Measurements from ENCODE around the gene ADGRV1. TPM values are rescaled to one million over a fixed set of nuclear protein-coding genes. Genes with fewer than 3 reads are reported as not detected.

The ADGRV1 gene
- total RNA-seq, 4 donors from 2014 or later = 129 to 158 (median 145) TPM

GRCh38 chr5:91160714-91161285 is 602.2 kb downstream of the ADGRV1 start:
- DNase-seq = no peak
- TF ChIP-seq CTCF (IDR thresholded peaks at IDR 0.05) (no peak), POLR2A (IDR thresholded peaks at IDR 0.05) (no peak)
- Histone ChIP-seq H3K9me3 (no peaks in the 10 kb centered on the region), H3K36me3 (no peaks in the 10 kb centered on the region), H3K4me1 (peaks cover 25 to 43% of the 10 kb centered on the region in 2 donors), H3K4me3 (replicated peaks in 1 of 3) (no peak overlapping the region), H3K27me3 (no peaks in the 10 kb centered on the region), H3K27ac (no peak overlapping the region)
- intact Hi-C loops (cut with DNase I) = no loop called here
- 97 to 98% methylated on average over 5 of the region's 5 CpGs for WGBS, 2 donors

GRCh38 chr5:91162534-91163381 is 604.2 kb downstream of the ADGRV1 start:
- Histone ChIP-seq H3K27me3 (no peaks in the 10 kb centered on the region), H3K4me3 (replicated peaks in 1 of 3) (no peak overlapping the region), H3K27ac (peak overlapping the region; percentile 61 to 79 (median 67)), H3K9me3 (no peaks in the 10 kb centered on the region), H3K4me1 (peaks cover 26 to 40% of the 10 kb centered on the region in 2 donors), H3K36me3 (no peaks in the 10 kb centered on the region)
- intact Hi-C loops (cut with DNase I) = no loop called here
- TF ChIP-seq POLR2A (IDR thresholded peaks at IDR 0.05) (no peak), CTCF (IDR thresholded peaks at IDR 0.05) (no peak)
- DNase-seq = peak; percentile 83 to 87
- 32 to 46% methylated on average over 6 of the region's 6 CpGs for WGBS, 2 donors

GRCh38 chr5:91164424-91164823 is 605.8 kb downstream of the ADGRV1 start:
- intact Hi-C loops (cut with DNase I) = no loop called here
- no peak for DNase-seq
- Histone ChIP-seq H3K4me3 (replicated peaks in 1 of 3) (no peak overlapping the region), H3K36me3 (no peaks in the 10 kb centered on the region), H3K4me1 (peaks cover 26 to 32% of the 10 kb centered on the region in 2 donors), H3K27ac (peak overlapping the region in 2 of 3 donors; percentile 35 to 79), H3K9me3 (no peaks in the 10 kb centered on the region), H3K27me3 (no peaks in the 10 kb centered on the region)
- 71 to 72% methylated on average over 3 of the region's 3 CpGs for WGBS, 2 donors
- no peak for TF ChIP-seq POLR2A (IDR thresholded peaks at IDR 0.05)

- TF ChIP-seq CTCF (IDR thresholded peaks at IDR 0.05) = no peak
- TF ChIP-seq POLR2A (IDR thresholded peaks at IDR 0.05) = no peak
- H3K36me3 ChIP-seq = no peaks in the 10 kb centered on the region
- no peaks in the 10 kb centered on the region for H3K9me3 ChIP-seq
- peaks cover 26 to 32% of the 10 kb centered on the region in 2 donors for H3K4me1 ChIP-seq
- H3K27ac ChIP-seq = no peak overlapping the region
- no peaks in the 10 kb centered on the region for H3K27me3 ChIP-seq
- 86 to 87% methylated on average over 3 of the region's 3 CpGs for WGBS, 2 donors
- no peak overlapping the region for H3K4me3 ChIP-seq (replicated peaks in 1 of 3)
- no peak for DNase-seq
- intact Hi-C loops (cut with DNase I) = no loop called here
Observed at GRCh38 chr5:91166059-91166807, 607.6 kb downstream of the ADGRV1 start.

- intact Hi-C loops (cut with DNase I) = no loop called here
- Histone ChIP-seq H3K27me3 (no peaks in the 10 kb centered on the region), H3K4me3 (replicated peaks in 1 of 3) (no peak overlapping the region), H3K9me3 (no peaks in the 10 kb centered on the region), H3K36me3 (no peaks in the 10 kb centered on the region), H3K27ac (no peak overlapping the region), H3K4me1 (peaks cover 8 to 11% of the 10 kb centered on the region in 2 donors)
- 78 to 85% methylated on average over 1 of the region's 1 CpG for WGBS, 2 donors
- no peak for DNase-seq
- TF ChIP-seq POLR2A (IDR thresholded peaks at IDR 0.05) = no peak
- no peak for TF ChIP-seq CTCF (IDR thresholded peaks at IDR 0.05)
Observed at GRCh38 chr5:91168859-91169258, 610.3 kb downstream of the ADGRV1 start.

Data from thyroid gland (tissue), 4 donors.